Osteoblast (primary cell): ENCODE measurements around the gene MECP2. TPM values are rescaled to one million over a fixed set of nuclear protein-coding genes. Genes with fewer than 3 reads are reported as not detected.

ENCODE experiments used
- DNase-seq: peaks from one replicate; pipeline ENCODE4 v3.0.0; 2011; ENCODE audit warnings: low spot score, mixed read lengths; ENCODE audit not compliant: insufficient read length; ENCODE audit errors: missing footprints
- H2AFZ ChIP-seq: 2 replicates; pipeline ENCODE4 v1.6.0; 2011; ENCODE audit warnings: mild to moderate bottlenecking, low read length
- H3K27ac ChIP-seq: 2 replicates; pipeline ENCODE4 v1.5.1; 2011; ENCODE audit warnings: mild to moderate bottlenecking, low read depth, low read length, moderate library complexity
- H3K27me3 ChIP-seq: 2 replicates; pipeline ENCODE4 v1.6.0; 2012; ENCODE audit warnings: mild to moderate bottlenecking, control low read depth, inconsistent platforms, low read length, moderate library complexity; ENCODE audit not compliant: insufficient read depth
- H3K36me3 ChIP-seq: 2 replicates; pipeline ENCODE4 v1.5.1; 2011; ENCODE audit warnings: mild to moderate bottlenecking, low read length, control low read depth, moderate library complexity; ENCODE audit not compliant: insufficient read depth
- H3K4me1 ChIP-seq: 2 replicates; pipeline ENCODE4 v1.5.1; 2011; ENCODE audit warnings: mild to moderate bottlenecking, low read length, control low read depth, moderate library complexity; ENCODE audit not compliant: insufficient read depth
- H3K4me2 ChIP-seq: 2 replicates; pipeline ENCODE4 v1.6.0; 2011; ENCODE audit warnings: mild to moderate bottlenecking, low read length; ENCODE audit not compliant: insufficient read depth
- H3K4me3 ChIP-seq: fragments of 200-600 bp; sonication (generic); 3 replicates; pipeline ENCODE4 v1.5.1; 2012; ENCODE audit warnings: mild to moderate bottlenecking, low read length, inconsistent platforms; ENCODE audit not compliant: insufficient read depth
- H3K79me2 ChIP-seq: 2 replicates; pipeline ENCODE4 v1.6.0; 2012; ENCODE audit warnings: mild to moderate bottlenecking, low read length, control low read depth, inconsistent platforms; ENCODE audit not compliant: insufficient read depth
- H3K9me3 ChIP-seq: 2 replicates; pipeline ENCODE4 v1.5.1; 2011; ENCODE audit warnings: low read depth, low read length, control low read depth
- H4K20me1 ChIP-seq: 2 replicates; pipeline ENCODE4 v1.6.0; 2012; ENCODE audit warnings: mild to moderate bottlenecking, low read length, control low read depth; ENCODE audit not compliant: insufficient read depth
- CTCF ChIP-seq: IDR thresholded peaks from 2 replicates; pipeline ENCODE4 v1.5.1; 2011; ENCODE audit warnings: mild to moderate bottlenecking, low read depth, low read length, moderate library complexity; ENCODE audit errors: extremely low read depth
- total RNA-seq: library from RNA; depleted of rRNA; stranded (reverse); fragments of >200 nt; gene quantifications from 2 replicates; pipeline ENCODE4 v1.2.3, GENCODE V29; 2012

The MECP2 gene
- total RNA-seq, 1 donor, result 31.1 TPM

- no peaks in the 10 kb centered on the region for H3K4me1 ChIP-seq
- H3K36me3 ChIP-seq, result no peaks in the 10 kb centered on the region
- H2AFZ ChIP-seq, result no peak overlapping the region
- no peak for TF ChIP-seq CTCF
- no peaks in the 10 kb centered on the region for H3K27me3 ChIP-seq
- no peaks in the 10 kb centered on the region for H3K79me2 ChIP-seq
- DNase-seq, result no peak
- no peaks in the 10 kb centered on the region for H4K20me1 ChIP-seq
- no peaks in the 10 kb centered on the region for H3K9me3 ChIP-seq
- no peak overlapping the region for H3K4me3 ChIP-seq
- H3K4me2 ChIP-seq, result no peak overlapping the region
- H3K27ac ChIP-seq, result no peak overlapping the region
Measured at GRCh38 chrX:154125391-154126040, 28.0 kb upstream of the MECP2 start.

- Histone ChIP-seq H3K4me1 (no peaks in the 10 kb centered on the region), H3K9me3 (no peaks in the 10 kb centered on the region), H3K27ac (no peak overlapping the region), H3K36me3 (no peaks in the 10 kb centered on the region), H3K4me3 (no peak overlapping the region), H3K79me2 (no peaks in the 10 kb centered on the region), H4K20me1 (no peaks in the 10 kb centered on the region), H3K4me2 (no peak overlapping the region), H2AFZ (no peak overlapping the region), H3K27me3 (peaks cover under 1% of the 10 kb centered on the region)
- DNase-seq, result no peak
- no peak for TF ChIP-seq CTCF
Measured at GRCh38 chrX:154123241-154124219, 26.0 kb upstream of the MECP2 start.

GRCh38 chrX:154121961-154122360 lies 24.4 kb upstream of the MECP2 start:
- no peak for DNase-seq
- Histone ChIP-seq H4K20me1 (no peaks in the 10 kb centered on the region), H3K4me2 (no peak overlapping the region), H3K9me3 (no peaks in the 10 kb centered on the region), H3K27me3 (peaks cover 9% of the 10 kb centered on the region), H3K4me1 (no peaks in the 10 kb centered on the region), H3K27ac (no peak overlapping the region), H3K79me2 (no peaks in the 10 kb centered on the region), H3K4me3 (no peak overlapping the region), H2AFZ (no peak overlapping the region), H3K36me3 (no peaks in the 10 kb centered on the region)
- no peak for TF ChIP-seq CTCF

GRCh38 chrX:154121207-154121606 lies 23.7 kb upstream of the MECP2 start:
- Histone ChIP-seq H3K9me3 (no peaks in the 10 kb centered on the region), H3K27ac (no peak overlapping the region)

More at GRCh38 chrX:154121207-154121606, 23.7 kb upstream of the MECP2 start:
- Histone ChIP-seq H3K27me3 (peaks cover 10% of the 10 kb centered on the region), H3K79me2 (no peaks in the 10 kb centered on the region), H3K4me3 (no peak overlapping the region), H3K4me2 (no peak overlapping the region), H3K4me1 (no peaks in the 10 kb centered on the region), H2AFZ (no peak overlapping the region), H4K20me1 (no peaks in the 10 kb centered on the region), H3K36me3 (no peaks in the 10 kb centered on the region)
- no peak for DNase-seq
- TF ChIP-seq CTCF, result no peak
